ENCODE measurements around the gene VRK1. TPM values are rescaled to one million over a fixed set of nuclear protein-coding genes. Genes with fewer than 3 reads are reported as not detected.

Gene VRK1
- total RNA-seq, 1 experiment from 2014 or later = 45.6 TPM

DNA sequence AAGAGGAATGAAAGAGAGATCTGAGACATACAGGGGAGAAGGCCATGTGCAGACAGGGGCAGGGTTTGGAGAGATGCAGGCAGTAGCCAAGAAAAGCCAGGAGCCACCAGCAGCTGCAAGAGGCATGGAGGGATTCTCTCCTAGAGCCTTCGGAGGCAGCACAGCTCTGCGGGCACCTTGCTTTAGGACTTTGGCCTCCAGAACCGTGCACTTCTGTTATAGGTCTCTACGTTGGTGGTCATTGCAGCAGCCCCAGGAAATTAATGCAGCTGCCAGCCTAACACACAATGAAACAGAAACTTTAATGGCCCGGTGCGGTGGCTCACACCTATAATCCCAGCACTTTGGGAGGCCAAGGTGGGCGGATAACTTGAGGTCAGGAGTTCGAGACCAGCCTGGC is 14.7 kb upstream of the VRK1 start:
- in situ Hi-C loops (cut with HindIII; ENCODE audit: low pct_unique_long_range_greater_than_20kb, low sequenced_read_pairs) = no loop called here
- no peak for DNase-seq (ENCODE audit: low read depth, low spot score)

DNA sequence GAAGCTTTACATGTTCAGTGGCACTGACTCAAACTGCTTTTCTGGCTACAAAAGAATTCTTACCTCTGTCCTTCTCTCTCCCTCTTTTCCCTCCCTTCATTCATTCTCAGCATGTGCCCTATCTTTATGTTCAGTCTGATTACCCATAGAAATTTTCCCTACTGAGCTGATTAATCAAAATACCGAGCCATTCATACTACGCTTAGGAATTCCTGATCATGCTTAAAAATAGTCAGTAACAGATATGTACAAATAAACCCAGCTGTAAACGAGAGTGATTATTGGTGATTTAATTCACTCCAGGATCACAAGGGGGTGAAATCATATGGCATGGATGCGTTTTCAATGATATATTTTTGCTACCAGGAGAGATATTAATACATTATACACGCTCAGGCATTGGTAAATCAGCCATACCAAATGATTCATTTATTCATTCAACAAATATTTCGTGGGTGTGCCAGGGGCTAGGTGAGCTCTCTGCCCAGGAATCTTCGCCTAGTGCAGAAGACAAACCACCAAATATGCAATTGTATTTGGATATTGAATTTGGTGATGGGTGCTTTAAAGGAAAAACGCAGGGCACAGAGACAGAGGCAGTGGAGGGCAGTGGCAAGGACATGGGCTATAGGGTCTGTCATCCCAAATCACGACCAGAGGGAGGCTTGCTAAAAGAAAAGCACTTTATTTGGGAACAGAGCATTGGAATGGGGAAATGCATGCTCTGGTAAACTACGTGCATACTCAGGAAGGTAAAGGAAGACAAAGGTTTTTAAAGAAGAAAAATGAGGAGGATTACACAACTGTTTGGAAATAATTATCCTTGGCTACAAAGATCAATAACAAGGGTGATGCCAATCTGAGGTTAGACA is 13.9 kb upstream of the VRK1 start:
- in situ Hi-C loops (cut with HindIII; ENCODE audit: low pct_unique_long_range_greater_than_20kb, low sequenced_read_pairs) = no loop called here

DNA sequence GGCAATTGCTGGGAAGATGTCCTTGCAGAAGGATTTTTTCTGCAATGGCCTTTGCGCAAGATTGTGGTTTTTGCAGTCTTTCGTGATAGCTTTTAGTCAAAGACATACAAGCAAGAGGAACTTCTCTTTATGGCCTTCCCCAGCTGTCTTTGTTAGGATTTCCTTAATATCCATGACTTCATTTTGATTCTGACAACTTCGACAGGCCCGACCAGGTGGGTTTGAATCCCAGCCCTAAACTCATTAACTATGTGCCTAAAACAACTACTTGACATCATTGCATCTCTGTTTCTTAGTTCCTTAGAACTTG is 13.3 kb upstream of the VRK1 start:
- DNase-seq (ENCODE audit: low read depth, low spot score) = no peak

More for the DNA sequence above, 13.9 kb upstream of the VRK1 start:
- no peak for DNase-seq (ENCODE audit: low read depth, low spot score)

DNA sequence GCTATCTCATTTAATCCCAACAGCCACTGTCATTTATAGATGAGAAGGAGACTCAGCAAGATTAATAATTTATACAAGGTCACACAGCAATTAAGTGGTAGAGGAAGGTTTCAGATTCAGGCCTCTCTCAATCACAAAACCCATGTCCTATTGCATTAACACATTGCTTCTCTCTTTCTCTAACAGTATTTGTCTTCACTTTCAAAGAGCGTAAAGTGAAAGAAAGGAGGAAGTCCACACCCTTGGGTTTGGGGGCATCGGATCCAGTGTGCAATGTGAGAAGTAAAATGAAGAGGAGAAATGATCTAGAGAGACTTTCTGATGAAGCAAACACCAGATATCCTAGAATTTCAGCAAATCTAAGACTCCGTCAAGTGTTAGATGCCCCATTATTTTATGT is 7.0 kb upstream of the VRK1 start:
- in situ Hi-C loops (cut with HindIII; ENCODE audit: low pct_unique_long_range_greater_than_20kb, low sequenced_read_pairs) = no loop called here
- no peak for DNase-seq (ENCODE audit: low read depth, low spot score)

More for the DNA sequence above, 13.3 kb upstream of the VRK1 start:
- in situ Hi-C loops (cut with HindIII; ENCODE audit: low pct_unique_long_range_greater_than_20kb, low sequenced_read_pairs) = no loop called here

DNA sequence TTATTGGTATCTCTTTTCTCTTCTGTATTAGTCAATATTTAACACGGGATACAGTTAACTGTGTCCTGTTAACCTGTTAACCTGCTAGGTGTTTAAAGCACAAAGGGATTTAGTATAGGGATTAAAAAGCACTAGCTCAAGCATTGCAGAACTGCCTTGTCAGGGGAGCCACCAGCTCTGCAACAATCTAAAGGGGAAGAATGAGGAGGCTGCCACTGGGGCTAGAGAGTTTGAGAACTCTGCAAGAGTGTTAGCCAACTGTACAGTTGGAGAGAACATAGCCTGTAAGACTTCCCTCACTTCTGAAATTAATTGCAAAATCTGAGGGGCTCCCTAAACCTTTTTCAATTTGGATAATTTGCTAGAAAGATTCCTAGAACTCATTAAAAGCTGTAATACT is 6.5 kb upstream of the VRK1 start:
- in situ Hi-C loops (cut with HindIII; ENCODE audit: low pct_unique_long_range_greater_than_20kb, low sequenced_read_pairs) = no loop called here
- DNase-seq (ENCODE audit: low read depth, low spot score) = no peak

DNA sequence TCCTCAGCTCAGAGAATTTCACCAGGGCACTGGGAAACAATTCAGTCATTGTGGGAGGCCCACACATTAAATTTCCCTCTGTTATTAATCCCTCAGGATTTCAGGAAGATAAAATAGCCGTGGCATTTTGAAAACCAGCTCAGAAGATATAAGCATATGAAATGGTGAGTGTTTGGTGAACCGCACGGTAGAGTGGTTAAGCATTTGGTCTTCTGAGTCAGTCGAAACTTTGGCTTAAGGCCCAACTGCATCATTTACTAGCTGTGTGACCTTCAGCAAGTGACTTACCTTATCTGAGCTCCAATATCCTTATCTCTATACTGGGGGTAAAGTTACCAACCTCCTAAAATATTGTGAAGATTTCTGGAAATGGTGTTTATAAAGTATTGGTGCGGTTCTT is 5.2 kb upstream of the VRK1 start:
- in situ Hi-C loops (cut with HindIII; ENCODE audit: low pct_unique_long_range_greater_than_20kb, low sequenced_read_pairs) = no loop called here
- DNase-seq (ENCODE audit: low read depth, low spot score) = no peak

DNA sequence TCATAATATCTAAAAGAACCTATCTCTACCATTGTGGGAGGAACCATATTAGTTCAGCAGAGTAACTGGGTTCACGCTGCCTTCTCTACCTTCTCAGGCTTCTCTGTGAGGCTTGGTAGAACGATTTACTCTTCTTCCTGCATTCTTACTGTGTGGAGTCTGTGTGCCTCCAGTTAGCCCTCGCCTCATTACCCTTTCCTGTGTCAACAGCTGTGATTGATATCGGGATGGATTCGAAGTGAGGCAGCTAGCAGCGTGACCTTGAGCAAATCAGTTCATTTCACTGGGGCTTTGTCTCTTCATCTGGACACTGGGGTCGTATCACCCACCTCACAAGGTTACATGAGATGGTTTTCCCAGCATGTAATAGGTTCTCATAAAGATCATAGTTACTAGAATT is 4.6 kb upstream of the VRK1 start:
- DNase-seq (ENCODE audit: low read depth, low spot score) = no peak
- in situ Hi-C loops (cut with HindIII; ENCODE audit: low pct_unique_long_range_greater_than_20kb, low sequenced_read_pairs) = no loop called here

DNA sequence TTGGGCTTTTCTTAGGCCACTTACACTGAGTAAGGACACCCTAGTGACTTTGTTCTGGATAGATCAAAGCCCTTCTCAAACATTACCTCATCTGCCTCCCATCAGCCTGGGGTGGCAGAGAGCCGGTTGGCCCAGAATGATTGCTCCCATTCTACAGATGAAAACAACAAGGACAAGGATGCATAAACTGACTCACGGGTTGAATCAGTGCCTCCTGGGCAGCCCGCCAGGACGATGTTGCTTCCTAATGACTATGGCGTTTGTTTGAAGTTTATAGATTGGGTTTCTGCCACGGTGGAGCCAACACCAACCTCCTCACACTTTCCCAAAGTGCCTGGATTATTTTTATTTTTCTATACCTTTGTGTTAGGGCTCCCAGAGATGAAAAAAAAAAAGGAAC is 3.6 kb upstream of the VRK1 start:
- DNase-seq (ENCODE audit: low read depth, low spot score) = peak; percentile 29
- in situ Hi-C loops (cut with HindIII; ENCODE audit: low pct_unique_long_range_greater_than_20kb, low sequenced_read_pairs) = no loop called here

DNA sequence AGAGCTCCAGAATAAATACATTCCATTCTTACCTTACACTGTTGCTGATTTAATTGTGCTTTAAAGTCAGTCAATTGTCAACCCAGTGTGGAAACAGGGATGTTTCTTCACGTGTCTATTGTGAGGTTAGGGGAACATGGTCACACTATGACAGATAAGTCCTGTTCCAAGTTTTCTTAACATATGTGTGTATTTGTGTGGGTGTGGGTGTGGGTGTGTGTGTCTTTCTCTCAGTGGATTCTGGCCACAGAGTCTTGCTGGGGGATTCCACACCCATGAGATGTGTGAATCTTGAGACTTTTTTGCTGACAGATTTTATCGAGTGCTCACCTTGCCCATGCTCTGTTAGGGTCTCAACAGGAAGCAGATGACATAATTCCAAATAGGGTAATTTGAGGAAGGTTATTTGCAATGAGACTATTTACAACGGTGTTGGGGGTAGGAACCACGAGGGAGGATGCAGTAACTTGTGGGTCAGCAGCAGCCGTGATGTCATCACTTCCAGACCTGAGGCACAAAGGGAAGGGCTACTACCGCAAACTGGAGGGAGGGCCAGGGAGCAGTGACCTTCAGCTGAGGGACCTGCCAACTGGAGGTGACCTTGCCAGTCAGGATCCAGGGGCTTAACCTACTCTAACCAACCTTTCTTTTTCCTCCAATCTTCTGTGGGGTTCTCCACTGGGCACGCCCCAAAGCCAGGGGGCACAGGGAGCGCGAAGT is 1.9 kb upstream of the VRK1 start:
- no peak for DNase-seq (ENCODE audit: low read depth, low spot score)
- in situ Hi-C loops (cut with HindIII; ENCODE audit: low pct_unique_long_range_greater_than_20kb, low sequenced_read_pairs) = no loop called here

DNA sequence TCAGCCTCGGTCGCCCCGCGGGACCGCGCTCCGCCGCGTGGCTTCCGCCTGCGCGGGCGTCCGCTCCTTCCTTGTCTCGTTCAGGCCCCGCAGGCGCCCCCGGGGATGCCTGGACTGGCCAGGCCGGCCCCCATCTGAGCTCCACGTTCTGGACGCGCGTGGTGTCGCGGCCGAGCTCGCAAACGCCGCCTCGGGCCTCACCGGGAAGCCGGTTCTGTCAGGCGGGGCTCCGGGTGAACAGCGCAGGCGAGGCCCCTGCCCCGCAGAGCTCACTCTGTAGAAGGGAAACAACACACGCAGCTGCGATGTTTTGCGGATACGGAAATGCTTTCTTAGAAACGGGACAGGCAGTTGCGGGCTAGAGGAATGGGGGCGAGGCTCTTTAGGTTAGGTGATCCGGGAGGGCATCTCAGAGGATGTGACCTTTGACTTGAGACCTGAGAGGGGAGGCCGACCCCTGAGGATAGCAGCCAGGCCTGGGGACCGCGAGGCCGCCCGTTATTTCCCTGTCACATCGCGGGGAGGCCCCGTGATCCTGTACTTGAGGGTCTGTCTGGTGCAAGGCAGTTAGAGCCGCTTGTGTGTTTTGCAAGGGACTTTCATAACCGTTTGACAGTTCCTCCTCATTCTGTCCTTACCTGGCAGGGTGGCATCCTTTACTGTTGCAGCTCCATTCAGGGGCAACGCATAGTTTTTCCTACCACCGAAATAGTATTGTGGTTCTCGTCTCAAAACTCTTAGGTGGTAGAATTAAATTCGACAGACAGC is 584 bp downstream of the VRK1 start:
- in situ Hi-C loops (cut with HindIII; ENCODE audit: low pct_unique_long_range_greater_than_20kb, low sequenced_read_pairs) = no loop called here
- DNase-seq (ENCODE audit: low read depth, low spot score) = no peak

DNA sequence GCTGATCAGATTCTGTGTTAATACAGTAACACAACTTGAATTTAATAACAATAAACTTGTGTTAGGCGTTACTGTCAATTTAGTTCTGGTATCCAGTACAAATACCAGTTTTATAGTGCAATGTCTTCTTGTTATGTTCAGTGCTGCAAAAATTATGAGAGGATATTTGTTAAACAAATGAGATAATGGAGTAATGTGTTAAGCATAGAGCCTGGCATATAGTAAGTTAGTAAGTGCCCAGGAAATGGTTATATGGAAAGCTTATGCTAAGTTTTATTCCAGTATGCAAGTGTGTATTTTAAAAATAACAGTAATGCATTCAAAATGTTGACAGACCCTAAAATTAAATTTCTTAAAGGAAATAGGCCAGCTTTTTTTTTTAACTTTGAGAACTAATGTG is 1.8 kb downstream of the VRK1 start:
- DNase-seq (ENCODE audit: low read depth, low spot score) = no peak
- in situ Hi-C loops (cut with HindIII; ENCODE audit: low pct_unique_long_range_greater_than_20kb, low sequenced_read_pairs) = no loop called here

DNA sequence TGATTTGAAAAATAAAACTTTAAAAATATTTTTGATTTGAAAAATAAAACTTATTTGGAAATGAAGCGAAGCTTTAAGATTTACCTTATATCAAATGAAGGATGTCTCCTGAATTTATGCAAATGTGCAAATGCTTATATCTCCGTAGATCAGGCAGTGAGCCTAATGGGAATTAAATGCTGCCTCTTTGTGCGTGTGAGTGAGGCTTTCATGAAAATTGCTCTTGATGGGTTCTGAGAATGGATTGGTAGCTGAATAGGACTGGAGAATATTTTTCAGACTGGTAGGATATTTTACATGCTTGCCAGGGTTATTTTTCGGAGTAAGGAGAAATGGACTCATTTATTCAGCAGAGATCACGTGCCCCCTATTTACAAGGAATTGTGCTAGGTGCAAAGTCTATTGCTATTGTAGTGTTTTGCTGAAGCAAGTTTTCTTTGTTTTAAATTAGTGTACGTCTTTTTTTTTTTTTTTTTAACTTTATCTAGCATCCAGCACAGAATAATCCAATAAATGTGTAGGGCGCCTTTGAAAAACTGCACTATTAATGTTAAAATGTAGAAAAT is 2.4 kb downstream of the VRK1 start:
- in situ Hi-C loops (cut with HindIII; ENCODE audit: low pct_unique_long_range_greater_than_20kb, low sequenced_read_pairs) = no loop called here

DNA sequence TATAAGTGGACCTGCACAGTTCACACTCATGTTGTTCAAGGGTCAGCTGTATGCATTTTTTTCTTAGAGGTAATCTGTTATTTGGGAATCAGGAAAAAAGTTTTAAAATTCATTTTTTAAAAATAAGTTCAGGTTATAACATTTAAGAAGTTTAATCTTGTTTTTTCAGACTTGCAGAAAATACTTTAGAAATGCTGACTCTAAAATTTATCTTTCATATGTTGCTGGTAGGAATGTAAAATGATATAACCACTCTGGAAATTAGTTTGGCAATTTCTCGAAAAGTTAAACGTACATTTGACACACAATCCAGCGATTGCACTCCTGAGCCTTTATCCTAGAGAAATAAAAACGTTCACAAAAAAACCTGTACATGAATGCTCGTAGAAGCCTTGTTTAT is 4.7 kb downstream of the VRK1 start:
- no peak for DNase-seq (ENCODE audit: low read depth, low spot score)
- in situ Hi-C loops (cut with HindIII; ENCODE audit: low pct_unique_long_range_greater_than_20kb, low sequenced_read_pairs) = no loop called here

More for the DNA sequence above, 2.4 kb downstream of the VRK1 start:
- no peak for DNase-seq (ENCODE audit: low read depth, low spot score)

DNA sequence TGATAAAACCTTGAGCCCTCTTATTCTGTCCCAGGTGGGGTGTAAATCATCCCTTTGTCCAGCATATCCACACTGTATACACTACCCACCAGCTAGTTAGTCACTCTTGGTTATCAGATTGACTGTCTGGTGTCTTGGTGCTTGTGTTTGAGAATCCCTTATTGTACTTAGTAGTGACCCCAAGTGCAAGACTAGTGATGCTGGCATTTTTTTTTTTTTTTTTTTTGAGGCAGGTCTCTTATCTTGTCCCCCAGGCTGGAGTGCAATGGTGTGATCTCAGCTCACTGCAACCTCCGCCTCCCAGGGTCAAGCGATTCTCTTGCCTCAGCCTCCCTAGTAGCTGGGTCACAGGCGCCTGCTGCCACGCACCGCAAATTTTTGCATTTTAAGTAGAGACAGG is 5.8 kb downstream of the VRK1 start:
- no peak for DNase-seq (ENCODE audit: low read depth, low spot score)
- in situ Hi-C loops (cut with HindIII; ENCODE audit: low pct_unique_long_range_greater_than_20kb, low sequenced_read_pairs) = no loop called here

DNA sequence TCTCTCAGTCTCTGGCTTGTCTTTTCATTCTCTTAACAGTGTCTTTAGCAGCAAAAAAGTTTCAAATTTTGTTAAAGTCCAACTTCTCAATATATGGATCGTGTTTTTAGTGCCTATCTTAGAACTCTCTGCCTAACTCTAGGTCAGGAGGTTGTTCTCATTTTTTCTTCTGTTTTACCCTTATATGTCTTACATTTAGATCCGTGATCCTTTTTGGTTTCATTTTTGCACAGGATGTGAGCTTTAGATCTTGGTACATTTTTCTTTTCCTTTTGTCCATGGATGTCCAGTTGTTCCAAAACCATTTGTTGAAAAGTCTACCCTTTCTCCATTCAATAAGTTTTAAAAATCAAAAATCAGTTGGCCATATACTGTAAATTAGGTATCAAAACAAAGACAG is 6.8 kb downstream of the VRK1 start:
- no peak for DNase-seq (ENCODE audit: low read depth, low spot score)
- in situ Hi-C loops (cut with HindIII; ENCODE audit: low pct_unique_long_range_greater_than_20kb, low sequenced_read_pairs) = no loop called here

DNA sequence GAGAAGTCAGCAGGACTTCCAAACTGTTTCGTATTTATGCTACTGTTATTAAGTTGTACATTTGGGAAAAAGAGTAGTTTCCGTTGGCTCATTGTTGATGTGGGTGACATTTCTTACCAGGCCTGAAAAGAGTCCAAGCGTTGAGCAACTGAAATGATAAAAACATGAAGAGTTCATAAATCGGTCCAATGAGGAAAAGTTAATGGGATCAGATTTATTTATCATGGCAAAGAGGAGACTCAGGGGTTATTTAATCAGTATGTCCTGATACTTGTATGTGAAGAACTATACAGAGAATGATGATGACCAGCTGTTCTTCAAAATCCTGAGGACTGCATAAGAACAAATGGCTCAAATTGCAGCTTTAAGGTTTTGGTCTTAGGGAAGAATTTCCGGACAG is 7.7 kb downstream of the VRK1 start:
- in situ Hi-C loops (cut with HindIII; ENCODE audit: low pct_unique_long_range_greater_than_20kb, low sequenced_read_pairs) = no loop called here

DNA sequence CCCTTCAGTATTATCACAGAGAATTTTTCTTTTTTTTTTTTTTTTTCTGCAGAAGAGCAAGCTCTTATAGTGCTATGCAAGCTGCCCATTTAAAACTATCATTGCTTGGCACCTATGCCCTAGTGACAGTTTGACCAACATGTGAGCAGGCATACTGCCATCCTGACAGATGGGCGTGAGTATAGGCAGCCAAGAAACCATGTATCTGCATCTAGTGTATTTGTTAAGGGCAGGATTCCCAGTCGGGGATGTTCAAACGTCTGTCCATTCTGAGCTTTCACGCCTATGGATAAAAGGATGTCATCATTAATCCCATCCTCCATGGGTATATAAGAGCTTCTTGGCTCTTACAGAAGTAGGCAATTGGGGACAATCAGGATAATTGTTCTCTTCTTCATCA is 8.8 kb downstream of the VRK1 start:
- peak; percentile 5 for DNase-seq (ENCODE audit: low read depth, low spot score)
- in situ Hi-C loops (cut with HindIII; ENCODE audit: low pct_unique_long_range_greater_than_20kb, low sequenced_read_pairs) = no loop called here

More for the DNA sequence above, 7.7 kb downstream of the VRK1 start:
- DNase-seq (ENCODE audit: low read depth, low spot score) = no peak

DNA sequence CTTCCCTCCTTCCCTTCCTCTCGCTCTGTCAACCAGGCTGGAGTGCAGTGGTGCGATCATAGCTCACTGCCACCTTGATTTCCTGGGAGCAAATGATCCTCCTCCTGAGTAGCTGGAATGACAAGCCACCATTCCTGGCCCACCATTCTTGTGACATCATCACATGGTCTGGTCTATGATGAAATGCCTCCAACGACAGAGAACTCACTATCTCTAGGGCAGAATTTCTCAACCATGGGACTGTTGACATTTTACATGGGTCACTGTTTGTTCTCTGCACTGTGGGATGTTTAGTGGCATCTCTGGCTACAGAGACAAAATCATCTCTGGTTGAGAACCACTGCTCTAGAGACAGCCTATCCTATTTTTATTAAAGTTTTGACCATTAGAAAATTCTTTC is 9.7 kb downstream of the VRK1 start:
- in situ Hi-C loops (cut with HindIII; ENCODE audit: low pct_unique_long_range_greater_than_20kb, low sequenced_read_pairs) = no loop called here
- peak; percentile 61 for DNase-seq (ENCODE audit: low read depth, low spot score)
